Endothelial cell of umbilical vein (primary cell): ENCODE measurements around the gene CPSF4. TPM values are rescaled to one million over a fixed set of nuclear protein-coding genes. Genes with fewer than 3 reads are reported as not detected.

Experiments
- BruUV-seq: library from RNA; stranded (reverse); fragments of 400-500 nt; replicated peaks from 2 replicates; lab custom pipeline; 2021; lab: Mats Ljungman, UMichigan
- CTCF ChIA-PET: fragments of 300-600, 350-600 bp; sonication (Branson Sonifier 250); formaldehyde crosslinking; loops from one replicate; lab custom pipeline; 2021; ENCODE audit warnings: antibody characterized with exemption, inconsistent platforms; lab: Charles Lee
- POLR2A ChIA-PET: fragments of 300-600, 350-600 bp; sonication (Branson Sonifier 250); formaldehyde crosslinking; loops from one replicate; lab custom pipeline; 2021; ENCODE audit warnings: antibody characterized with exemption, inconsistent platforms; lab: Charles Lee
- DNase-seq: peaks from one replicate; pipeline ENCODE4 v3.0.0-alpha.2; 2011; ENCODE audit warnings: low read depth, low spot score
- FAIRE-seq: peaks from 2 replicates; lab custom pipeline; 2011; peaks lifted over from hg19 to GRCh38; lab: Jason Lieb, UNC
- H2AFZ ChIP-seq: 2 replicates; pipeline ENCODE4 v1.6.0; 2012; ENCODE audit warnings: low read depth, low read length, control low read depth, inconsistent platforms
- H3K27ac ChIP-seq: 2 replicates; pipeline ENCODE4 v1.5.1; 2011; ENCODE audit warnings: low read depth, mild to moderate bottlenecking, control low read depth, low read length, moderate library complexity; ENCODE audit not compliant: insufficient read depth
- H3K27me3 ChIP-seq, 2 experiments: 2 replicates each; pipeline versions ENCODE4 v1.6.0 to v1.6.1; 2011; ENCODE audit warnings: low read length in 2 of 2, mixed read lengths in 1 of 2; ENCODE audit not compliant: control insufficient read depth in 2 of 2, insufficient read depth in 2 of 2
- H3K36me3 ChIP-seq, 2 experiments: 2 replicates in 1 of 2; 3 replicates in 1 of 2; pipeline ENCODE4 v1.5.1; 2011; ENCODE audit warnings: low read length in 2 of 2, mild to moderate bottlenecking in 1 of 2, moderate library complexity in 1 of 2; ENCODE audit not compliant: control insufficient read depth in 2 of 2, insufficient read depth in 2 of 2; ENCODE audit errors: extremely low read depth in 1 of 2
- H3K4me1 ChIP-seq: 3 replicates; pipeline ENCODE4 v1.5.1; 2011; ENCODE audit warnings: mild to moderate bottlenecking, low read length; ENCODE audit not compliant: control insufficient read depth, insufficient read depth; ENCODE audit errors: extremely low read depth
- H3K4me2 ChIP-seq: 2 replicates; pipeline ENCODE4 v1.6.1; 2011; ENCODE audit warnings: low read length, control low read depth, mixed read lengths; ENCODE audit not compliant: insufficient read depth
- H3K4me3 ChIP-seq, 3 experiments: fragments of 200-600 bp in 1 of 3; sonication (generic), shearing (Covaris generic) in 1 of 3; replicated peaks in 1 of 3; 2 replicates each; pipeline ENCODE4 v1.5.1; 2011 to 2016; ENCODE audit warnings: control low read depth in 3 of 3, low read length in 3 of 3, mild to moderate bottlenecking in 2 of 3, inconsistent platforms in 1 of 3, low read depth in 1 of 3, moderate library complexity in 1 of 3; ENCODE audit not compliant: insufficient read depth in 1 of 3
- H3K79me2 ChIP-seq: 2 replicates; pipeline ENCODE4 v1.6.0; 2012; ENCODE audit warnings: low read length, inconsistent platforms; ENCODE audit not compliant: control insufficient read depth, insufficient read depth
- H3K9ac ChIP-seq: replicated peaks from 2 replicates; pipeline ENCODE3; 2011; ENCODE audit warnings: low read length, control low read depth; ENCODE audit not compliant: insufficient read depth; ENCODE audit errors: extremely low read depth
- H3K9me1 ChIP-seq: replicated peaks from 3 replicates; pipeline ENCODE4 v1.6.0; 2011; ENCODE audit warnings: mild to moderate bottlenecking, low read length; ENCODE audit not compliant: control insufficient read depth, insufficient read depth; ENCODE audit errors: extremely low read depth
- H3K9me3 ChIP-seq: replicated peaks from 2 replicates; pipeline ENCODE4 v1.5.1; 2012; ENCODE audit warnings: low read length, inconsistent platforms; ENCODE audit not compliant: control insufficient read depth, insufficient read depth
- H4K20me1 ChIP-seq: replicated peaks from 2 replicates; pipeline ENCODE3; 2011; ENCODE audit warnings: mild to moderate bottlenecking, low read length; ENCODE audit not compliant: control insufficient read depth, insufficient read depth; ENCODE audit errors: extremely low read depth
- CTCF ChIP-seq, 2 donors: IDR thresholded peaks; 1 replicate in 1 of 2; 2 replicates in 1 of 2; pipeline ENCODE4 v1.5.1; 2011; ENCODE audit warnings: low read length in 2 of 2, mild to moderate bottlenecking in 2 of 2, moderate library complexity in 2 of 2, control low read depth in 1 of 2, inconsistent platforms in 1 of 2, low read depth in 1 of 2; ENCODE audit not compliant: insufficient read depth in 1 of 2; ENCODE audit errors: extremely low read depth in 1 of 2
- FOS ChIP-seq: IDR thresholded peaks from 2 replicates; pipeline ENCODE4 v1.6.1; 2011; ENCODE audit warnings: mild to moderate bottlenecking, low read length, moderate library complexity, borderline replicate concordance; ENCODE audit not compliant: insufficient read depth
- GATA2 ChIP-seq: IDR thresholded peaks from 2 replicates; pipeline ENCODE4 v1.7.0; 2011; ENCODE audit warnings: low read depth, mild to moderate bottlenecking, moderate library complexity, mixed read lengths, low read length; ENCODE audit not compliant: insufficient read length, insufficient read depth
- JUN ChIP-seq: IDR thresholded peaks from 2 replicates; pipeline ENCODE4 v1.6.1; 2011; ENCODE audit warnings: borderline replicate concordance, low read depth; ENCODE audit not compliant: insufficient read length, insufficient read depth
- MAX ChIP-seq: IDR thresholded peaks from 2 replicates; pipeline ENCODE4 v1.6.1; 2011; ENCODE audit not compliant: insufficient read depth, insufficient read length
- MYC ChIP-seq: IDR thresholded peaks from one replicate; pipeline ENCODE4 v1.6.1; 2011; ENCODE audit warnings: mild to moderate bottlenecking, low read depth, low read length
- POLR2A ChIP-seq: IDR thresholded peaks from 2 replicates; pipeline ENCODE4 v1.6.1; 2012; ENCODE audit warnings: low read depth, mild to moderate bottlenecking, control low read depth, low read length
- POLR2AphosphoS5 ChIP-seq: IDR thresholded peaks from 2 replicates; pipeline ENCODE4 v1.6.1; 2012; ENCODE audit warnings: low read depth, mild to moderate bottlenecking, control low read depth, low read length, moderate library complexity; ENCODE audit not compliant: insufficient read depth
- dilution Hi-C: fragments of 300-500 bp; cut with MboI; formaldehyde crosslinking; loops from one replicate; pipeline ENCODE4 v1.15.0; 2019; ENCODE audit warnings: low sequenced_read_pairs; ENCODE audit not compliant: extremely low pct_ligation_motif_present
- intact Hi-C: fragments of 100-400 bp; cut with micrococcal nuclease; formaldehyde crosslinking; loops from one replicate; pipeline ENCODE4 v1.10.0; 2022
- polyA plus RNA-seq, 4 experiments: library from polyadenylated mRNA; depleted of rRNA in 3 of 4; stranded (reverse) in 3 of 4; unstranded in 1 of 4; fragments of >200 nt; gene quantifications; 2 replicates each; pipeline versions ENCODE4 v1.2.1 to v1.2.3, GENCODE V29; 2011 to 2012; ENCODE audit warnings: missing spikeins in 1 of 4
- total RNA-seq: library from RNA; stranded (reverse); gene quantifications from 2 replicates; pipeline ENCODE4 v1.2.3, GENCODE V29; 2021

CPSF4 gene
- total and polyA plus RNA-seq, 2 donors (not counting 3 experiments of a cell fraction or from before 2014, with no cell fraction given) = 51.5 to 53.0 TPM

- intact Hi-C loops = no loop called here
- H3K27ac ChIP-seq = no peak overlapping the region
- ChIA-PET POLR2A (interaction anchor here (2.9 kb wide), 1 partner anchor 9 kb away, joined by 12 read pairs; the partner anchor contains the start of genes BUD31 and PDAP1), CTCF (interaction anchor here (1.6 kb wide), 1 partner anchor 9 kb away, joined by 4 read pairs; the partner anchor contains the start of genes BUD31 and PDAP1)
- H3K9me3 ChIP-seq = no peaks in the 10 kb centered on the region
- H2AFZ ChIP-seq = no peak overlapping the region
- no peak overlapping the region for H3K4me3 ChIP-seq
- no TSS peak for BruUV-seq
- H3K9me1 ChIP-seq = no peaks in the 10 kb centered on the region
- TF ChIP-seq MYC (no peak), POLR2A (peak; percentile 50)
- peaks cover 26 to 59% of the 10 kb centered on the region in 2 experiments for H3K36me3 ChIP-seq
- H4K20me1 ChIP-seq = no peaks in the 10 kb centered on the region
- peaks cover 18% of the 10 kb centered on the region for H3K79me2 ChIP-seq
- dilution Hi-C loops = no loop called here
- no peaks in the 10 kb centered on the region for H3K27me3 ChIP-seq
- DNase-seq (no peak), FAIRE-seq (no peak)
- no peak overlapping the region for H3K9ac ChIP-seq
- no peak overlapping the region for H3K4me2 ChIP-seq
- no peaks in the 10 kb centered on the region for H3K4me1 ChIP-seq
Observed at GRCh38 chr7:99399597-99399996, 39.1 kb upstream of the CPSF4 start.

- H3K79me2 ChIP-seq = peaks cover 48% of the 10 kb centered on the region
- CTCF ChIA-PET = interaction anchor here (0.9 kb wide), 1 partner anchor 17 kb away, joined by 3 read pairs; no protein-coding TSS in a partner anchor
Observed at GRCh38 chr7:99402854-99403253, 35.9 kb upstream of the CPSF4 start.

More at GRCh38 chr7:99402854-99403253, 35.9 kb upstream of the CPSF4 start:
- peaks cover 18 to 50% of the 10 kb centered on the region in 2 experiments for H3K36me3 ChIP-seq
- H4K20me1 ChIP-seq = no peaks in the 10 kb centered on the region
- no peaks in the 10 kb centered on the region for H3K9me1 ChIP-seq
- dilution Hi-C loops = no loop called here
- no peak overlapping the region for H3K4me3 ChIP-seq
- H3K9me3 ChIP-seq = no peaks in the 10 kb centered on the region
- POLR2A ChIA-PET = no interaction called here
- no TSS peak for BruUV-seq
- FAIRE-seq = no peak
- H3K4me2 ChIP-seq = no peak overlapping the region
- peaks cover 16% of the 10 kb centered on the region for H3K4me1 ChIP-seq
- no peak for TF ChIP-seq CTCF (IDR thresholded peaks at IDR 0.05; ENCODE audit: extremely low read depth in 1 of 2, insufficient read depth in 1 of 2, low read depth in 1 of 2, low read length in 2 of 2)
- no peak for TF ChIP-seq POLR2AphosphoS5
- TF ChIP-seq FOS = no peak
- TF ChIP-seq JUN = no peak
- no peak for TF ChIP-seq MYC
- no peak for TF ChIP-seq GATA2
- no peak for TF ChIP-seq MAX
- H2AFZ ChIP-seq = no peak overlapping the region
- intact Hi-C loops = no loop called here
- H3K27ac ChIP-seq = no peak overlapping the region
- no peaks in the 10 kb centered on the region for H3K27me3 ChIP-seq
- H3K9ac ChIP-seq = no peak overlapping the region
- no peak for DNase-seq
